Measurements from ENCODE around the gene GTF3C5. TPM values are rescaled to one million over a fixed set of nuclear protein-coding genes. Genes with fewer than 3 reads are reported as not detected.
"Not testable (repeated sequence)": the region's sequence is repeated elsewhere in the genome, so short reads cannot be mapped to it uniquely, and the experiment has no call there.

Gene GTF3C5
- total RNA-seq, 2 experiments from 2014 or later = 89.3 to 95.7 TPM

DNA sequence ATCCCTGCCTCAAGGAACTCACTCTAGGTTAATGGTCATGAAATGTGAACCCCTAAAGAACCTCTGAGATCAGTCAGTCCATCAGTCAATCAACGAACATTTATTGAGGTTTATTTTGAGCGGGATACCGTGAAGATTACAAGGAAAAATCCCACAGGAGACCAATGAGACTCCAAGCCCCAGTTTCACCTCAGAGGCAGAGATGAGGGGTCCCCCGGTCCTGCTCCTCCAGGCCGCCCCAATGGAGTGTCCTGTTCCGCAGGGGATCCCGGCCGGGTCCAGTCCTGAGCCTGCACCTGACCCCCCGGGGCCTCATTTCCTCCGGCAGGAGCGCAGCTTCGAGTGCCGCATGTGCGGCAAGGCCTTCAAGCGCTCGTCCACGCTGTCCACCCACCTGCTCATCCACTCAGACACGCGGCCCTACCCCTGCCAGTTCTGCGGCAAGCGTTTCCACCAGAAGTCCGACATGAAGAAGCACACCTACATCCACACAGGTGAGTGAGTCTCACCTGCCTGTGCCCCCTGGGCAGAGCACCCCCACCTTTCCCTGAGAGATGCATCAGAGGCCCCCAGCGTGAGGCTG, 41.3 kb upstream of the GTF3C5 start:
- POLR2A ChIA-PET = no interaction called here
- DNase-seq = no peak
- H3K36me3 Mint-ChIP-seq (ENCODE audit: low read depth) = no peaks in the 10 kb centered on the region
- peaks cover 24% of the 10 kb centered on the region for H3K4me1 Mint-ChIP-seq (ENCODE audit: low read depth)
- CTCF ChIA-PET = no interaction called here
- no peaks in the 10 kb centered on the region for H3K9me3 Mint-ChIP-seq (ENCODE audit: insufficient read depth)
- no peak overlapping the region for H3K4me3 Mint-ChIP-seq
- peaks cover 22% of the 10 kb centered on the region for H3K27me3 Mint-ChIP-seq (ENCODE audit: low read depth)
- ATAC-seq = no peak
- no peak overlapping the region for H3K27ac Mint-ChIP-seq

DNA sequence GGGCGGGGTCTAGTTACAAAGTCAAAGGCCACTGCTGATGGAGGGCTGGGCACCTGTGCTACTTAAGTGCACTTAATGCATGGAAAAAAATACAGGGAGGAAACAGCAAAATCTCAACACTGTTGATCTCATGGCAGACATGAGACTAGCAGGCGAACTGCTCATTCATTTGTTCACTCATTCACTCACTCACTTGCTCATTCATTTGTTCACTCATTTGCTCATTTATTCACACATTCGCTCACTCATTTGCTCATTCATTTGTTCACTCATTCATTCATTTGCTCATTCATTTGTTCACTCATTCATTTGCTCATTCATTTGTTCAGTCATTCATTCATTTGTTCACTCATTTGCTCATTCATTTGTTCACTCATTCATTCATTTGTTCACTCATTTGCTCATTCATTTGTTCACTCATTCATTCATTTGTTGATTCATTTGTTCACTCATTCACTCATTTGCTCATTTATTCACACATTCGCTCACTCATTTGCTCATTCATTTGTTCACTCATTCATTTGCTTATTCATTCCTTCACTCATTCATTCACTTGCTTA, 40.7 kb upstream of the GTF3C5 start:
- H3K4me3 Mint-ChIP-seq; H3K27ac Mint-ChIP-seq; POLR2A ChIA-PET; H3K9me3 Mint-ChIP-seq (ENCODE audit: insufficient read depth); H3K36me3 Mint-ChIP-seq (ENCODE audit: low read depth): not testable (repeated sequence)
- CTCF ChIA-PET = interaction anchor here (0.8 to 1.3 kb wide), 2 partner anchors 12 to 32 kb away, joined by 3 to 4 read pairs; no protein-coding TSS in a partner anchor
- DNase-seq (peak; percentile 40), ATAC-seq (peak; percentile 22)
- Mint-ChIP-seq H3K4me1 (ENCODE audit: low read depth) (peaks cover 29% of the 10 kb centered on the region), H3K27me3 (ENCODE audit: low read depth) (peaks cover 23% of the 10 kb centered on the region)

DNA sequence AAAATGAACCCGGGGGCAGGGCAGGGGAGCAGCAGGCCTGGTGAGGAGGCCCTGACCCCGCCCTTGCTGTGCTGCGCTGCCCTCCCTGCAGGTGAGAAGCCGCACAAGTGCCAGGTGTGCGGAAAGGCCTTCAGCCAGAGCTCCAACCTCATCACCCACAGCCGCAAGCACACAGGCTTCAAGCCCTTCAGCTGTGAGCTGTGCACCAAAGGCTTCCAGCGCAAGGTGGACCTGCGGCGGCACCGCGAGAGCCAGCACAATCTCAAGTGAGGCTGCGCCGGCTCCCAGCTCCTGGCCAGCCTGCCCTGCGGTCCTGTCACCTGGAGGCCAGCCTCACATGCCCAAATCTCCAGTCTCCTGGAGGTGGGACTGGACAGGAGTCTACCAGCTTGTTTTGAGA, 40.0 kb upstream of the GTF3C5 start:
- no peak for DNase-seq
- H3K36me3 Mint-ChIP-seq (ENCODE audit: low read depth) = no peaks in the 10 kb centered on the region
- H3K9me3 Mint-ChIP-seq (ENCODE audit: insufficient read depth) = no peaks in the 10 kb centered on the region
- ATAC-seq = no peak
- peaks cover 30% of the 10 kb centered on the region for H3K4me1 Mint-ChIP-seq (ENCODE audit: low read depth)
- H3K4me3 Mint-ChIP-seq = no peak overlapping the region
- H3K27ac Mint-ChIP-seq = no peak overlapping the region
- peaks cover 22% of the 10 kb centered on the region for H3K27me3 Mint-ChIP-seq (ENCODE audit: low read depth)
- ChIA-PET POLR2A (interaction anchor here (0.8 kb wide), 1 partner anchor 40 kb away, joined by 3 read pairs; the partner anchor contains the start of gene GTF3C5), CTCF (interaction anchor here (0.8 to 2.9 kb wide), 3 partner anchors 13 to 31 kb away, joined by 3 to 12 read pairs (median 4); no protein-coding TSS in a partner anchor)

DNA sequence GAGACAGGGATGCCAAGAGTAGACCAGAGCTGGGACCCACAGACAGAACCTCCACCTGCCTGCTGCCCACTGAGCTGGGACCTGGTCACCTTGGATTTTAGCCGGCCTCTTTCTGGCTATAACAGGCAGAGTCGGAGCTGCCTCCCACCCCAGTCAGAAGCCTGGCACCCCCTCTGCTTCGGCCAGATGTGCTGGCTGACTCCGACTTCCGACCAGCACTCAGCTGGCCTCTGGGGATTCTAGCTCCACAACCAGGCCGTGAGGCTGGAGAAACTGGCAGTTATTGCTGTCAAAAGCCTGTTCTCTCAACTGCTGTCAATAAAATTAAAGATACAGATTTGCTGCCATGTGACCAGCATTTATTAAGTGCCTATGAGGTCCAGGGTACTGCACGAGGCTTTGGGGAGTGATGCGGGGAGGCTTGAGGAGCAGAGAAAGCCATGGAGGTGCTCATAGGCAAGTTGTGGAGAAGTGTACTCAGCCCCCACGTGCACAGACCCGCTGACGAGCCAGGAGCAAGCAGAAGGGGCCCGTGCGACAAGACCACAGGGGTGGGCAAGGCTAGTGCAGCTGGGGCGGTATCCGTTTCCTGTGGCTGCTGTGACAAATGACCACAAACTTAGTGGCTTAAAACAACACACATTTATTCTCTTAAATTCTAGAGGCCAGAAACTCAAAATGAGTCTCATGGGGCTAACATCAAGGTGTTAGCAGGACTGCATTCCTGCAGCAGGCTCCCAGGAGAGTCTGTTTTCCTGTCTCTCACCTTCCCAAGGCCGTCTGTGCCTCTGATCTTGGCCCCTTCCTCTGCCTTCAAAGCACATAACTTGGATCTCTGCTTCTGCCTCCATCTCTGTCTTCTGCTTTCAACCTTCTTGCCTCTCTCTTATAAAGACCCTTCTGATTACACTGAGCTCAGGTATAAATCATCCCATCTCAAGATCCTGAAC, 39.2 kb upstream of the GTF3C5 start:
- H3K9me3 Mint-ChIP-seq (ENCODE audit: insufficient read depth) = no peaks in the 10 kb centered on the region
- no peak overlapping the region for H3K4me3 Mint-ChIP-seq
- ChIA-PET CTCF (interaction anchor here (0.8 to 2.9 kb wide), 3 partner anchors 13 to 30 kb away, joined by 3 to 12 read pairs (median 3); partner anchors contain the start of gene GFI1B), POLR2A (interaction anchor here (0.8 to 1.0 kb wide), 2 partner anchors 39 kb away, joined by 3 read pairs; partner anchors contain the start of gene GTF3C5)
- peaks cover 17% of the 10 kb centered on the region for H3K27me3 Mint-ChIP-seq (ENCODE audit: low read depth)
- DNase-seq (peak; percentile 62), ATAC-seq (peak; percentile 32)
- H3K36me3 Mint-ChIP-seq (ENCODE audit: low read depth) = no peaks in the 10 kb centered on the region
- H3K4me1 Mint-ChIP-seq (ENCODE audit: low read depth) = peaks cover 30% of the 10 kb centered on the region
- peak overlapping the region; percentile 37 for H3K27ac Mint-ChIP-seq

DNA sequence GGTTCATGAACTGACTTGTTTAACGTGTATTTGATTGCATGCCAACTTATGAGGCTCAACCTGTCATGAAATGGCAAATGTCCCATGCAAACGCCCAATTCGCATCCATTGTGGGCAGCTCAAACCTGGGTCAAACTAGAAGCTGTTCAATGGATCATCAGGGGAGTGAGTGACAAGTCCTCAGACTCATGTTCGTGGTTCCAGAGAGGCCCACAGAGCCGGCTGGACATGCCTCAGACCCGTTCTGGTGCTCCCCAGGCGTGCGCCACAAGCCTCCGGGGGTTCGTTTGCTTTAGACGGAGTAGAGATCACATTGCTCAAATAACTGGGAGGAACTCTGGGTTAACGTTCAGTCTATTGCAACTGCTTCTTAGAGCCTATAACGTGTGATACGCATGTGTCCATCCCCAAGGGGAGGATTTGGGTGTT, 37.3 kb upstream of the GTF3C5 start:
- Mint-ChIP-seq H3K4me3 (no peak overlapping the region), H3K4me1 (ENCODE audit: low read depth) (peaks cover 30% of the 10 kb centered on the region), H3K27me3 (ENCODE audit: low read depth) (peaks cover 18% of the 10 kb centered on the region), H3K36me3 (ENCODE audit: low read depth) (no peaks in the 10 kb centered on the region), H3K27ac (no peak overlapping the region), H3K9me3 (ENCODE audit: insufficient read depth) (no peaks in the 10 kb centered on the region)
- DNase-seq = no peak
- POLR2A ChIA-PET = no interaction called here
- CTCF ChIA-PET = interaction anchor here (2.9 kb wide), 1 partner anchor 28 kb away, joined by 12 read pairs; no protein-coding TSS in a partner anchor
- ATAC-seq = no peak

DNA sequence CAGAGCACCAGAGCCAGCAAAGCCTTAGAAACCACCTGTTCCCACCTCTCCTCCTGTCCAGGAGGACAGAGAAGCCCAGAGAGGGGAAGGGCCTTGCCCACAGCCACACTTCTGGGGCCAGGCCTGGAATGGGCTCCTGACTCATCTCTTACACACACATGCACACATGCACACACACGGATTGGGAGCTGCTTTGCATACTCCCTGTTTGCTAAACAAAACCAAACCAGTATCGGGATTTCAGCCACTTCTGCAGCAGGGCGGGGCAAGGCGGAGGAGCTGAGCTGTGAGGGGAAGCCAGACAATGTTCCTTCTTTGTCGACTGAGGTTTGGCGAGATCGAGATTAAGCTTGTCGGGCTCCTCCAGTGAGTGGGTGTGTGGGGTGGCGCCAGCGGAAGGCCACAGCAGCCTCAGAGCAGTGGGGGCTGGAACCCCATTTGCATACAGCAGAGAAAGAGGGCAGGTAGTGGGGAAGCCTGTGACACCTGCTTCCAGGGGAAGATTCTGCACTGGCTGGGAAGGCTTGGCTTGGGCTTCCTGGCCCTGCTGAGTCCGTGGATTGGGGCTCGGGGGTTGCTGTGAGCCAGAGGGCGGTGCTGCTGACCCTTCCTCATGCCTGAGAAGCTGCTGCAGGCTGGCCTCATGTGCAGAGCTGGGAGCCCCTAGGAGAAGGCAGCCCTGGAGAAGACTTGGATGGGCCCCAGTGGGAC, 36.2 kb upstream of the GTF3C5 start:
- H3K4me1 Mint-ChIP-seq (ENCODE audit: low read depth) = peaks cover 30% of the 10 kb centered on the region
- H3K27ac Mint-ChIP-seq = no peak overlapping the region
- ChIA-PET CTCF (interaction anchor here (1.3 to 1.5 kb wide), 2 partner anchors 16 to 28 kb away, joined by 4 to 6 read pairs; partner anchors contain the start of gene GFI1B), POLR2A (no interaction called here)
- peaks cover 18% of the 10 kb centered on the region for H3K27me3 Mint-ChIP-seq (ENCODE audit: low read depth)
- ATAC-seq (peak; percentile 64), DNase-seq (peak; percentile 45)
- H3K4me3 Mint-ChIP-seq = no peak overlapping the region
- H3K9me3 Mint-ChIP-seq (ENCODE audit: insufficient read depth) = no peaks in the 10 kb centered on the region
- no peaks in the 10 kb centered on the region for H3K36me3 Mint-ChIP-seq (ENCODE audit: low read depth)

DNA sequence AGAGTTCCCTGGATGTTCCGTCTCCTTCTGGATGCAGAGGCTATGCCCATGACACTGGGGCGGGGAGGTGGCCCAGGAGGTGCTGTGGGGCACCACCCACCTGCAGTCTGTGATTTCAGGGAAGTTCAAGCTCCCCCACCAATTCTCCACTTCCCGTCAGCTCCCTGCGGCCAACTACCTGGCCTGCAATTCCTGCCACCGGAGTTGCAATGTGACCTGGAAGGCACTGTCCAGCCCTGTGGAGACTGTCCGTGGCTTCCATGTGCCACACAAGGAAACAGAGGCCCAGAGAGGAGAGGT, 35.7 kb upstream of the GTF3C5 start:
- H3K4me1 Mint-ChIP-seq (ENCODE audit: low read depth) = peaks cover 30% of the 10 kb centered on the region
- peaks cover 19% of the 10 kb centered on the region for H3K27me3 Mint-ChIP-seq (ENCODE audit: low read depth)
- no peak overlapping the region for H3K27ac Mint-ChIP-seq
- ATAC-seq (no peak), DNase-seq (no peak)
- no peaks in the 10 kb centered on the region for H3K9me3 Mint-ChIP-seq (ENCODE audit: insufficient read depth)
- ChIA-PET CTCF (interaction anchor here (1.3 to 1.5 kb wide), 2 partner anchors 17 to 27 kb away, joined by 4 to 6 read pairs; partner anchors contain the start of gene GFI1B), POLR2A (no interaction called here)
- no peaks in the 10 kb centered on the region for H3K36me3 Mint-ChIP-seq (ENCODE audit: low read depth)
- no peak overlapping the region for H3K4me3 Mint-ChIP-seq

DNA sequence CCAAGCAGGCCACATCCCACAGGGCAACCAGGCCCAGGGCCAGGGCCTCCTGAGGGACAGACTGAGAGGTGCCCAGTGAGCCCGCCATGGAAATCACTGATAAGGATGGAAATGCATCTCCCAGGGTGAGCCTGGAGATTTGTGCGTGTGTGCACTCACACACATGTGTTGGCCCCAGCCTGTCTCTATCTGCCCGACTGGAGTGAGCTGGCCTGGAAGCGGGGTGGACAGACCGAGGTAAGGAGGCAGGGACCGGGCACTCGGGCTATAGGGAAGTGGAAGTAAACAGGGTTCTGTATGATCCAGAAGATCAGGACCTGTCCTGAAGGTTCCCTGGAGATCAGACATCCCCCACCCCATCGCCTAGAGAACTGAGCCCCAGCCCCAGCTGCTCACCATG, 34.9 kb upstream of the GTF3C5 start:
- no peak for ATAC-seq
- no peak for DNase-seq
- ChIA-PET CTCF (no interaction called here), POLR2A (no interaction called here)
- Mint-ChIP-seq H3K9me3 (ENCODE audit: insufficient read depth) (no peaks in the 10 kb centered on the region), H3K4me3 (no peak overlapping the region), H3K4me1 (ENCODE audit: low read depth) (peaks cover 30% of the 10 kb centered on the region), H3K27ac (no peak overlapping the region), H3K36me3 (ENCODE audit: low read depth) (no peaks in the 10 kb centered on the region), H3K27me3 (ENCODE audit: low read depth) (peaks cover 19% of the 10 kb centered on the region)

DNA sequence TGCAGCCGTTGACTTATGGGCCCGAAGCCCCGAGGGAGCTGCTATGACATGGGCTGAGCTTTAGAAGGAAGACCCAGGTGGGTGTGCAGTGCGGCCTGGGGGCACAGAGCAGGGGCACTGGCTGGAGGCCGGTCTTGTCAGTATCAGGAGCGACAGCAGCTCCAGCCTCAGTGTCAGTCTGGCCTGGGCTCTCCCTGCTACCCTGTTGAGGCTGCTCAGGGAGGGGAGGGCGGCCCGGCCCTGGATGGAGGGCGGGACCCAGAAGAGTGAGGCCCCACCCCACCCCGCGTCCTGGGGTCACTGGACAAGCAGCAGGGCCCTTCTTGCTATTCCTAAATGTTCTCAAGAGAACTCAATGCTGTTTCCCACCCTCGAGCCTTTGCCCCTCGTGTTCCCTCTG, 34.3 kb upstream of the GTF3C5 start:
- Mint-ChIP-seq H3K9me3 (ENCODE audit: insufficient read depth) (no peaks in the 10 kb centered on the region), H3K27ac (no peak overlapping the region), H3K27me3 (ENCODE audit: low read depth) (peaks cover 19% of the 10 kb centered on the region), H3K36me3 (ENCODE audit: low read depth) (no peaks in the 10 kb centered on the region), H3K4me1 (ENCODE audit: low read depth) (peaks cover 25% of the 10 kb centered on the region), H3K4me3 (no peak overlapping the region)
- POLR2A ChIA-PET = no interaction called here
- ATAC-seq (no peak), DNase-seq (no peak)
- CTCF ChIA-PET = no interaction called here

DNA sequence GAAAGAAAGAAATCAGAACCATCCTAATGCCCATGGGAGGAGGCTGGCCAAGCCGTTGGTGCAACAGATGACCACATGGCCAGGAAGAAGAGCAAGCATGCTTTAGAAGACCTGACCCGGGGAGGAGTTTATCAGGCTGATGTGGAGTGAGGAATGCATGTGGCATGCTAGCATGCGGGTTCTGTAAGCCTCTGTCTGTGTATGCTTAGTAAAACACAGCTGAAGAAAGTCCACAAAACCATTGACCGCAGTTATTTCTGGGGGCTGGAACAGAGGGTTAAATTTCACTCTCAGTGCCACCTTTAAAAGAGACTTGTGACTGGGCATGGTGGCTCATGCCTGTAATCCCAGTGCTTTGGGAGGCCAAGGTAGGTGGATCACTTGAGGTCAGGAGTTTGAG, 33.2 kb upstream of the GTF3C5 start:
- Mint-ChIP-seq H3K4me3 (no peak overlapping the region), H3K36me3 (ENCODE audit: low read depth) (no peaks in the 10 kb centered on the region), H3K9me3 (ENCODE audit: insufficient read depth) (no peaks in the 10 kb centered on the region), H3K4me1 (ENCODE audit: low read depth) (peaks cover 17% of the 10 kb centered on the region), H3K27ac (no peak overlapping the region), H3K27me3 (ENCODE audit: low read depth) (peaks cover 15% of the 10 kb centered on the region)
- ATAC-seq (no peak), DNase-seq (no peak)
- POLR2A ChIA-PET = no interaction called here
- CTCF ChIA-PET = no interaction called here

DNA sequence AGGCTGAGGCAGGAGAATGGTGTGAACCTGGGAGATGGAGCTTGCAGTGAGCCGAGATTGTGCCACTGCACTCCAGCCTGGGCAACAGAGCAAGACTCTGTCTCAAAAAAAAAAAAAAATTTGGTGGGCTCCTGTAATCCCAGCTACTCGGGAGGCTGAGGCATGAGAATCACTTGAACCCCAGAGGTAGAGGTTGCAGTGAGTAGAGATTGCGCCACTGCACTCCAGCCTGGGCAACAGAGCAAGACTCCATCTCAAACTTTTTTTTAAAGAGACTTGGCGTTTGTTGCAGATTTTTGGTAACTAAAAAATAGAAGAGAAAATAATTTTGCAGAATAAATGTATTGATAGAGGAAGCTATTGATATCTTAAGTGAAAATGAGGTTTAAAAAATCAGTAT, 32.6 kb upstream of the GTF3C5 start:
- ATAC-seq = not testable (repeated sequence)

More for the DNA sequence above, 32.6 kb upstream of the GTF3C5 start:
- H3K9me3 Mint-ChIP-seq (ENCODE audit: insufficient read depth); H3K4me3 Mint-ChIP-seq; H3K36me3 Mint-ChIP-seq (ENCODE audit: low read depth); POLR2A ChIA-PET; CTCF ChIA-PET; DNase-seq; H3K27ac Mint-ChIP-seq: not testable (repeated sequence)
- H3K27me3 Mint-ChIP-seq (ENCODE audit: low read depth) = peaks cover 13% of the 10 kb centered on the region
- H3K4me1 Mint-ChIP-seq (ENCODE audit: low read depth) = peaks cover 23% of the 10 kb centered on the region
